DMS79 (cell line): Measurements from ENCODE around the gene DNAJC1.

Source experiments
- DNase-seq: peaks from one replicate; lab custom pipeline; 2025; lab: John Stamatoyannopoulos, UW

Gene DNAJC1

GRCh38 chr10:21759232-21759631, 244.3 kb downstream of the DNAJC1 start:
- DNase-seq, result no peak

GRCh38 chr10:21758696-21759095, 244.8 kb downstream of the DNAJC1 start:
- DNase-seq, result no peak

GRCh38 chr10:21758239-21758638, 245.3 kb downstream of the DNAJC1 start:
- DNase-seq, result no peak

GRCh38 chr10:21757185-21757901, 246.2 kb downstream of the DNAJC1 start:
- DNase-seq, result no peak

GRCh38 chr10:21756707-21757106, 246.8 kb downstream of the DNAJC1 start:
- DNase-seq, result no peak

GRCh38 chr10:21754410-21755011, 249.0 kb downstream of the DNAJC1 start:
- no peak for DNase-seq

GRCh38 chr10:21753497-21754270, 249.8 kb downstream of the DNAJC1 start:
- DNase-seq, result peak; percentile 25

GRCh38 chr10:21751341-21752310, 251.9 kb downstream of the DNAJC1 start:
- no peak for DNase-seq

GRCh38 chr10:21750424-21750823, 253.1 kb downstream of the DNAJC1 start:
- no peak for DNase-seq

GRCh38 chr10:21749788-21750187, 253.7 kb downstream of the DNAJC1 start:
- DNase-seq, result no peak

- DNase-seq, result no peak
Observed at GRCh38 chr10:21747809-21748208, 255.7 kb downstream of the DNAJC1 start.

GRCh38 chr10:21746118-21746517, 257.4 kb downstream of the DNAJC1 start:
- DNase-seq, result no peak

- no peak for DNase-seq
Observed at GRCh38 chr10:21744223-21744622, 259.3 kb downstream of the DNAJC1 start.

GRCh38 chr10:21742740-21743412, 260.7 kb downstream of the DNAJC1 start:
- DNase-seq, result no peak

- no peak for DNase-seq
Observed at GRCh38 chr10:21740989-21741388, 262.5 kb downstream of the DNAJC1 start.

- DNase-seq, result no peak
Observed at GRCh38 chr10:21737106-21737505, 266.4 kb downstream of the DNAJC1 start.

GRCh38 chr10:21733710-21734109, 269.8 kb downstream of the DNAJC1 start:
- DNase-seq, result no peak

GRCh38 chr10:21732067-21732772, 271.3 kb downstream of the DNAJC1 start:
- no peak for DNase-seq

- DNase-seq, result no peak
Observed at GRCh38 chr10:21728618-21729017, 274.9 kb downstream of the DNAJC1 start.

GRCh38 chr10:21727452-21728168, 275.9 kb downstream of the DNAJC1 start:
- DNase-seq, result no peak
